Measurements from ENCODE around the gene POLA1.

GRCh38 chrX:24877288-24877664 lies 183.6 kb downstream of the POLA1 start:
- TF ChIP-seq POLR2A (IDR thresholded peaks at IDR 0.05; ENCODE audit: low read length) (no peak), GATA1 (IDR thresholded peaks at IDR 0.05; ENCODE audit: low read depth, low read length) (no peak)

Data from erythroblast (primary cell).